BLaER1 (cell line): Measurements from ENCODE around the gene LAMA2.

Source experiments
- H3K27ac ChIP-seq: shearing (Covaris generic); formaldehyde crosslinking; 2 replicates; pipeline ENCODE4 v1.8.1; 2022
- H3K27me3 ChIP-seq: shearing (Covaris generic); formaldehyde crosslinking; 2 replicates; pipeline ENCODE4 v1.8.1; 2022
- H3K36me3 ChIP-seq: shearing (Covaris generic); formaldehyde crosslinking; 2 replicates; pipeline ENCODE4 v1.8.1; 2022
- H3K4me1 ChIP-seq: shearing (Covaris generic); formaldehyde crosslinking; 2 replicates; pipeline ENCODE4 v1.8.1; 2022
- H3K4me2 ChIP-seq: shearing (Covaris generic); formaldehyde crosslinking; 2 replicates; pipeline ENCODE4 v1.8.1; 2022
- H3K4me3 ChIP-seq: shearing (Covaris generic); formaldehyde crosslinking; 2 replicates; pipeline ENCODE4 v1.8.1; 2022
- H3K9ac ChIP-seq: shearing (Covaris generic); formaldehyde crosslinking; 2 replicates; pipeline ENCODE4 v1.8.1; 2022
- H3K9me3 ChIP-seq: shearing (Covaris generic); formaldehyde crosslinking; 2 replicates; pipeline ENCODE4 v1.8.1; 2022
- H4K20me1 ChIP-seq: shearing (Covaris generic); formaldehyde crosslinking; 2 replicates; pipeline ENCODE4 v1.8.1; 2022
- Cebpa-rat ChIP-seq: shearing (Covaris generic); IDR thresholded peaks from 2 replicates; pipeline ENCODE4 v1.8.1; 2022

Gene LAMA2

DNA sequence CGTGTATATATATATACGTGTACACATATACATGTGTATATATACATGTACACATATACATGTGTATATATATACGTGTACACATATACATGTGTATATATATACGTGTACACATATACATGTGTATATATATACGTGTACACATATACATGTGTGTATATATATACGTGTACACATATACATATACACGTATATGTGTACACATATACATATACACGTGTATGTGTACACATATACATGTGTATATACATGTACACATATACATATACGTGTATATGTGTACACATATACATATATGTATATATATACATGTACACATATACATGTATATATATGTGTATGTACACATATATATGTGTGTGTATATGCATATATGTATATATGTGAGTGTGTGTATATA is 317.2 kb downstream of the LAMA2 start:
- Histone ChIP-seq H3K4me2 (no peak overlapping the region), H3K36me3 (no peaks in the 10 kb centered on the region), H3K4me3 (no peak overlapping the region), H3K9ac (no peak overlapping the region), H3K27me3 (no peaks in the 10 kb centered on the region), H4K20me1 (no peaks in the 10 kb centered on the region), H3K9me3 (no peaks in the 10 kb centered on the region), H3K27ac (no peak overlapping the region), H3K4me1 (no peaks in the 10 kb centered on the region)
- no peak for TF ChIP-seq Cebpa-rat

DNA sequence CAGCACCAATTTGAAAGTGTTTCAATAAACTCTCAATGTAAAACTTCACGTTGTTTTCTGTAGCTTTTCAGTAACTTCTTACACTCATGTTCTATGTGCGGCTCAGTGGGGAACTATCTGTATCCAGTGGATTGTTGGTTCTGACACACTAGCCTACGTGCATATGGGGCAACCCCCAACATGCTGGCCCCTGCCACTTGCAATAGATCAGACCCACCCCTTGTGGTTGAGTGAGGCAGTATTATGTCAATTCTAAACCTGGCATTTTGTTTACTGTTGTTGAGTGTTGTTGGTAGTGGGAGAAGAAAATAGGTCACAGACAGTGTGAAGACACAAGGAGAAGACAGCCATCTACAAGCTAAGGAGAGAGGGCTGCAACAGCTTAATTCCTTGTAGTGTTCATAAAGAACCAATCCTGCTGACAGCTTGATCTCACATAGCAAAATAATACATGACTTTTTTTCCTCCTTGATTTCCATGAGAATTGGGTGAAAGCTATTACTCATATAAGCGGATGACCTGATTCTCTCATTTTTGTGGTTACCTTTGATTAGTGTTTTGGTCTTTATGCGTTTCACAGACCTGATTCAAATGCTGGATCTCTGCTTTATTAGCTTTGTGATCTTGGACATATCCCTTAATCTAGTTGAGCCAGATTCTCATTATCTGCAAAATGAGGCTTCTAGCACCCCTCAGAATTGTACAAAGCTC is 320.4 kb downstream of the LAMA2 start:
- no peaks in the 10 kb centered on the region for H4K20me1 ChIP-seq
- H3K4me3 ChIP-seq: no peak overlapping the region
- no peaks in the 10 kb centered on the region for H3K36me3 ChIP-seq
- no peaks in the 10 kb centered on the region for H3K4me1 ChIP-seq
- H3K9ac ChIP-seq: no peak overlapping the region
- no peaks in the 10 kb centered on the region for H3K9me3 ChIP-seq
- no peak overlapping the region for H3K27ac ChIP-seq
- H3K4me2 ChIP-seq: no peak overlapping the region
- TF ChIP-seq Cebpa-rat: no peak
- no peaks in the 10 kb centered on the region for H3K27me3 ChIP-seq

- Histone ChIP-seq H3K4me2 (no peak overlapping the region), H4K20me1 (no peaks in the 10 kb centered on the region), H3K9ac (no peak overlapping the region), H3K27ac (no peak overlapping the region), H3K9me3 (no peaks in the 10 kb centered on the region), H3K36me3 (no peaks in the 10 kb centered on the region), H3K4me3 (no peak overlapping the region), H3K4me1 (no peaks in the 10 kb centered on the region), H3K27me3 (no peaks in the 10 kb centered on the region)
- TF ChIP-seq Cebpa-rat: no peak
These were observed 323.9 kb downstream of the LAMA2 start for GRCh38 chr6:129206821-129207220.

DNA sequence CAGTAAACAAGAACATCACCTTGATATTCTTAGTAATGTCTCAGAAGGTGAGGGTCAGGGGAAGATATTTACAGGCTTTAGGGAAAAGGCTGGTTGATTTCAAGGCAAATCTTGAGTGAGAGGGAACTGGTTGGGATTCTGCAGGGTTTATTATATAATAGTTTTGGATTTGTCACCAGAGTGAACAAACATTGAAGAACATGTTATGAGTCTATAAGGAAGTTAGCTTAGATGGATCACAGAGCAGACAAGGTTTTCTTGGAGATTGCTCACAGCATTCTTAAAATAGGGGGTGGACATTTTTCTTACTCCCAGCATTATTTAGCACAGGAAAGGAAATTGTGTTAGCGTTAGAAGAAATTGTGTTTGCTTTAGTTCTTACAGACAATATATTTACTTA is 324.9 kb downstream of the LAMA2 start:
- Histone ChIP-seq H3K9ac (no peak overlapping the region), H3K36me3 (no peaks in the 10 kb centered on the region), H3K27me3 (no peaks in the 10 kb centered on the region), H3K9me3 (no peaks in the 10 kb centered on the region), H3K27ac (no peak overlapping the region), H3K4me3 (no peak overlapping the region), H4K20me1 (no peaks in the 10 kb centered on the region), H3K4me2 (no peak overlapping the region), H3K4me1 (no peaks in the 10 kb centered on the region)
- TF ChIP-seq Cebpa-rat: no peak

DNA sequence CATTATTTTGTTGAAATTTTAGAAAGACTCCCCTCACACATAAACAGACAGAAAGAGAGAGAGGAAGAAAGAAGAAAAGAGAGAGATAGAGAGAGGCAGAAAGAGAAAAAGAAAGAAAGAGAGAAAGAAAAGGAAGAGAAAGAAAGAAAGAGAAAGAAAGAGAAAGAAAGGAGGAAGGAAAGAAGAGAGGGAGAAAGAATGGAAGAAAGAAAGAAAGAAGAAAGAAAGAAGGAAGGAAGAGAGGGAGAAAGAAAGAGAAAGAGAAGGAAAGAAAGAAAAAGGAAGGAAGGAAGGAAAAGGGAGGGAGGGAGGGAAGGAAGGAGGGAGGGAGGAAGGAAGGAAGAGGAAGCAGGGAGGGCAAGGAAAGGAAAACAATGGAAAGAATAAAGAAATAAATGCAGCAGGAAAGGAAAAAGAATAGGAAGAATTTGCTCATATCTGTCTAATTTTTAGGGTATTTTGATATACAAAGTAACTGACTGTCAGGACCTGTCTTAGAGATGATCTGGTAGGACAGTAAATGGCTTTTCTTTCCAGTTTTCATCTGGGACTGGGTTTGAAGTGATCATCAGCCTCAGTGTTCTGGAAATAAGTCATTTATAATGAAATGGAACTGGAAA is 325.6 kb downstream of the LAMA2 start:
- H3K4me1 ChIP-seq: no peaks in the 10 kb centered on the region
- H3K9ac ChIP-seq: no peak overlapping the region
- H3K27ac ChIP-seq: no peak overlapping the region
- H3K36me3 ChIP-seq: no peaks in the 10 kb centered on the region
- H3K4me3 ChIP-seq: no peak overlapping the region
- no peaks in the 10 kb centered on the region for H3K27me3 ChIP-seq
- no peak for TF ChIP-seq Cebpa-rat
- H3K9me3 ChIP-seq: no peaks in the 10 kb centered on the region
- no peak overlapping the region for H3K4me2 ChIP-seq
- no peaks in the 10 kb centered on the region for H4K20me1 ChIP-seq

GRCh38 chr6:129209355-129209754 is 326.4 kb downstream of the LAMA2 start:
- Histone ChIP-seq H3K9ac (no peak overlapping the region), H3K27me3 (no peaks in the 10 kb centered on the region), H3K27ac (no peak overlapping the region), H3K4me3 (no peak overlapping the region), H3K9me3 (no peaks in the 10 kb centered on the region), H3K4me1 (no peaks in the 10 kb centered on the region), H3K4me2 (no peak overlapping the region), H3K36me3 (no peaks in the 10 kb centered on the region), H4K20me1 (no peaks in the 10 kb centered on the region)
- TF ChIP-seq Cebpa-rat: no peak

DNA sequence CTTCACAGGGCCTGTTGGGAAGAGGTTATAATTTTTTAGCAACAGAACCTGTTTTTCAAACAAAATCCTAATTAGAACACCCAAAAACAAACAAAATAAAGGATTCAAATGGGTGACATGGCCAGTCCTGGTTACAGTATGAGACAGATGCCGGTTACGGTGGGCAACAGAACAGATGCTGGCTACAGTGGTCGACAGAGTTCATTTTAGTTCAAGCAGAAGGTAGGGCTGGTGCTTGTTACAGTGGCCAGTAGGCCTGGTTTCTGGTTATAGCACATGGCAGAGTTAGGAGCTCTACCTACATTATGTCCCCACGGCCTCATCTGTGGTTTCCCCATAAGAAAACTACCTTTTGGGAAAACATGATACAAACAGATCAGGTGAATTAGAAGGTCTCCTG is 327.7 kb downstream of the LAMA2 start:
- Histone ChIP-seq H4K20me1 (no peaks in the 10 kb centered on the region), H3K4me3 (no peak overlapping the region), H3K4me2 (no peak overlapping the region), H3K27ac (no peak overlapping the region), H3K9me3 (no peaks in the 10 kb centered on the region), H3K36me3 (no peaks in the 10 kb centered on the region), H3K4me1 (no peaks in the 10 kb centered on the region), H3K27me3 (no peaks in the 10 kb centered on the region), H3K9ac (no peak overlapping the region)
- TF ChIP-seq Cebpa-rat: no peak

DNA sequence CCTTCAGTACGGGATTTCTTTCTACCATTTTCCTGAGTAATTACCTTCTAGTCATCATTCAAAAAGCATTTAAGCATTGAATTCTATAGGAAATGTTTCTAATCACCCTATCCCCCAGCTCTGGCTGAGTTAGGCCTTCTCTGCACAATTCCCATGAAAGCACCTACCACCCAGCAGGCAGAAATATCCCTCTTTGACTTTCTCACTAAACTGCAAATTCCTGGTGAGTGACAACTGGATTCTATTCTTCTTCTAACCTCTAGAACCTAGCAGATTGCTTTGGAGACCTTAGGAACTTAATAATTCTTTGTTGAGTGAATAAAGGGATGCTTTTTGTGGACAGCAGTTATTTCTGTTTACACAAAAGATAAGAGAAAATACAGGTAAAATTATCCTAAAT is 328.7 kb downstream of the LAMA2 start:
- H3K4me3 ChIP-seq: no peak overlapping the region
- TF ChIP-seq Cebpa-rat: no peak
- H3K4me1 ChIP-seq: no peaks in the 10 kb centered on the region
- no peaks in the 10 kb centered on the region for H3K36me3 ChIP-seq
- no peak overlapping the region for H3K27ac ChIP-seq
- no peak overlapping the region for H3K4me2 ChIP-seq
- no peaks in the 10 kb centered on the region for H3K9me3 ChIP-seq
- H3K27me3 ChIP-seq: no peaks in the 10 kb centered on the region
- no peaks in the 10 kb centered on the region for H4K20me1 ChIP-seq
- H3K9ac ChIP-seq: no peak overlapping the region

- TF ChIP-seq Cebpa-rat: no peak
- no peaks in the 10 kb centered on the region for H4K20me1 ChIP-seq
- no peaks in the 10 kb centered on the region for H3K36me3 ChIP-seq
- no peak overlapping the region for H3K4me2 ChIP-seq
- H3K27ac ChIP-seq: no peak overlapping the region
- H3K4me1 ChIP-seq: no peaks in the 10 kb centered on the region
- H3K9me3 ChIP-seq: no peaks in the 10 kb centered on the region
- no peaks in the 10 kb centered on the region for H3K27me3 ChIP-seq
- no peak overlapping the region for H3K4me3 ChIP-seq
- H3K9ac ChIP-seq: no peak overlapping the region
These were observed 329.1 kb downstream of the LAMA2 start for GRCh38 chr6:129212081-129212480.

- Histone ChIP-seq H3K27ac (no peak overlapping the region), H3K9me3 (no peaks in the 10 kb centered on the region), H3K4me2 (no peak overlapping the region), H3K27me3 (no peaks in the 10 kb centered on the region), H3K36me3 (no peaks in the 10 kb centered on the region), H3K4me3 (no peak overlapping the region), H4K20me1 (no peaks in the 10 kb centered on the region), H3K4me1 (no peaks in the 10 kb centered on the region), H3K9ac (no peak overlapping the region)
- no peak for TF ChIP-seq Cebpa-rat
These were observed 332.3 kb downstream of the LAMA2 start for GRCh38 chr6:129215246-129215645.
